ENCODE measurements around the gene ZNF200.

Gene ZNF200

DNA sequence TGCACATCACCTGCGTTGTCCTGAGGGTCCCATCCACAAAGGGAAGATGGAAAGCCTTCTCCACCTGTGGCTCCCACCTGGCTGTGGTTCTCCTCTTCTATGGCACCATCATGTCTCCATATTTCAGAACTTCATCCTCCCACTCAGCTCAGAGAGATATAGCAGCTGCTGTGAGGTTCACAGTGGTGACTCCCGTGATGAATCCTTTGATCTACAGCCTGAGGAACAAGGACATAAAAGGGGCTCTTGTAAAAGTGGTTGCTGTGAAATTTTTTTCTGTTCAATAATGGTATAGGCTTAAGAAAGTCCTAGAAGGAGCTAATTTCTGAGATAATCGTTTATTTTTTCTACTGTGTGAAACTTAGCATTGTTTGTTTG lies 18.7 kb downstream of the ZNF200 start:
- TF ChIP-seq TAF1 (IDR thresholded peaks at IDR 0.05; ENCODE audit: borderline replicate concordance, insufficient read depth, low read length) = no peak
- no peak for TF ChIP-seq FOXP2 (optimal IDR thresholded peaks at IDR 0.05; ENCODE audit: borderline replicate concordance, extremely low read depth, extremely low read length, insufficient read depth)
- TF ChIP-seq, protein P1, sequence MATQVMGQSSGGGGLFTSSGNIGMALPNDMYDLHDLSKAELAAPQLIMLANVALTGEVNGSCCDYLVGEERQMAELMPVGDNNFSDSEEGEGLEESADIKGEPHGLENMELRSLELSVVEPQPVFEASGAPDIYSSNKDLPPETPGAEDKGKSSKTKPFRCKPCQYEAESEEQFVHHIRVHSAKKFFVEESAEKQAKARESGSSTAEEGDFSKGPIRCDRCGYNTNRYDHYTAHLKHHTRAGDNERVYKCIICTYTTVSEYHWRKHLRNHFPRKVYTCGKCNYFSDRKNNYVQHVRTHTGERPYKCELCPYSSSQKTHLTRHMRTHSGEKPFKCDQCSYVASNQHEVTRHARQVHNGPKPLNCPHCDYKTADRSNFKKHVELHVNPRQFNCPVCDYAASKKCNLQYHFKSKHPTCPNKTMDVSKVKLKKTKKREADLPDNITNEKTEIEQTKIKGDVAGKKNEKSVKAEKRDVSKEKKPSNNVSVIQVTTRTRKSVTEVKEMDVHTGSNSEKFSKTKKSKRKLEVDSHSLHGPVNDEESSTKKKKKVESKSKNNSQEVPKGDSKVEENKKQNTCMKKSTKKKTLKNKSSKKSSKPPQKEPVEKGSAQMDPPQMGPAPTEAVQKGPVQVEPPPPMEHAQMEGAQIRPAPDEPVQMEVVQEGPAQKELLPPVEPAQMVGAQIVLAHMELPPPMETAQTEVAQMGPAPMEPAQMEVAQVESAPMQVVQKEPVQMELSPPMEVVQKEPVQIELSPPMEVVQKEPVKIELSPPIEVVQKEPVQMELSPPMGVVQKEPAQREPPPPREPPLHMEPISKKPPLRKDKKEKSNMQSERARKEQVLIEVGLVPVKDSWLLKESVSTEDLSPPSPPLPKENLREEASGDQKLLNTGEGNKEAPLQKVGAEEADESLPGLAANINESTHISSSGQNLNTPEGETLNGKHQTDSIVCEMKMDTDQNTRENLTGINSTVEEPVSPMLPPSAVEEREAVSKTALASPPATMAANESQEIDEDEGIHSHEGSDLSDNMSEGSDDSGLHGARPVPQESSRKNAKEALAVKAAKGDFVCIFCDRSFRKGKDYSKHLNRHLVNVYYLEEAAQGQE (IDR thresholded peaks at IDR 0.05; ENCODE audit: insufficient read depth in 1 of 2, low read depth in 2 of 2, low read length in 2 of 2) = no peak
- no peak for TF ChIP-seq SIN3A (IDR thresholded peaks at IDR 0.05; ENCODE audit: borderline replicate concordance, insufficient read depth, low read length)
- TF ChIP-seq POLR2AphosphoS5 (IDR thresholded peaks at IDR 0.05; ENCODE audit: low read depth, low read length) = no peak

DNA sequence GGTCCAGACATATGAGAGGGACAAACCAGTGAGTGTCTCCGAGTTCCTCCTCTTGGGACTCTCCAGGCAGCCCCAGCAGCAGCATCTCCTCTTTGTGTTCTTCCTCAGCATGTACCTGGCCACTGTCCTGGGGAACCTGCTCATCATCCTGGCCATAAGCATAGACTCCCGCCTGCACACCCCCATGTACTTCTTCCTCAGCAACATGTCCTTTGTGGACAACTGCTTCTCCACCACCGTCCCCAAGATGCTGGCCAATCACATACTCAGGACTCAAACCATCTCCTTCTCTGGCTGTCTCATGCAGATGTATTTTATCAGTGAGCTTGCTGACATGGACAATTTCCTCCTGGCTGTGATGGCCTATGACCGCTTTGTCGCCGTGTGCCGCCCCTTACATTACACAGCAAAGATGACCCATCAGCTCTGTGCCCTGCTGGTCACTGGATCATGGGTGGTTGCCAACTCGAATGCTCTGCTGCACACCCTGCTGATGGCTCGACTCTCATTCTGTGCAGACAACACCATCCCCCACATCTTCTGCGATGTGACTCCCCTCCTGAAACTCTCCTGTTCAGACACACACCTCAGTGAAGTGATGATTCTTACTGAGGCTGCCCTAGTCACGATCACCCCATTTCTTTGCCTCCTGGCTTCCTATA lies 19.2 kb downstream of the ZNF200 start:
- TF ChIP-seq POLR2AphosphoS5 (IDR thresholded peaks at IDR 0.05; ENCODE audit: low read depth, low read length) = no peak

DNA sequence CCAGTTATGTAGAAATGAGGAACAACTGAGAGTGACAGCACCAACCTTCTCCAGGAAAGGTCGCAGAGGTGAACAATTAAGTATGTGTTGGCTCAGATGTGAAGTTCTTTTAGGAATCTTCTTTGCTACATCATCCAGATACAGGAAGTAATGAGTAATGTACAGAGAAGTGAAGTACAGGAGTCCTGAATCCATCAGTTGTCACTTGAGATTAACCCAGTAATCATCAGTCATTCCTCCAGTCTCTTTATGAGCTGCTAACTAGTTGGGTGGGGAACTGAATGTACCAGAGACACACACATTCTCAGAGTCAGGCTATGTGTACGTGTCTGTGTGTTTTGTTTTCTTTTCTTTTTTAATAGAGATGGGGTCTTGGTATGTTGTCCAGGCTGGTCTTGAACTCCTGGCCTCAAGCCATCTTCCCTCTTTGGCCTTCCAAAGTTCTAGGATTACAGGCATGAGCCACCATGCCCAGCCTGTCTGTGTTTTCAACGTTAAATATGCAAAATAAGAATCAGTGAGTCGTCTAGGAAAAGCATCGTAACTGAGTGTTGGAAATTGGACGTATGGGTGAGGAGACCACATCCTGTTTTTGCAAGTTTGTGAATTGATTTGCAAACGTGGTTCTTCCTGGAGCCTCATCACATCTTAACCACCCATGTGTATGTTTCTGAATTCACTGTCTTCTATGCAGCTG lies 19.9 kb downstream of the ZNF200 start:
- TF ChIP-seq, protein P1 (IDR thresholded peaks at IDR 0.05; ENCODE audit: insufficient read depth in 1 of 2, low read depth in 2 of 2, low read length in 2 of 2) = no peak
- TF ChIP-seq POLR2AphosphoS5 (IDR thresholded peaks at IDR 0.05; ENCODE audit: low read depth, low read length) (no peak), TAF1 (IDR thresholded peaks at IDR 0.05; ENCODE audit: borderline replicate concordance, insufficient read depth, low read length) (no peak), SIN3A (IDR thresholded peaks at IDR 0.05; ENCODE audit: borderline replicate concordance, insufficient read depth, low read length) (no peak), FOXP2 (optimal IDR thresholded peaks at IDR 0.05; ENCODE audit: borderline replicate concordance, extremely low read depth, extremely low read length, insufficient read depth) (no peak)

DNA sequence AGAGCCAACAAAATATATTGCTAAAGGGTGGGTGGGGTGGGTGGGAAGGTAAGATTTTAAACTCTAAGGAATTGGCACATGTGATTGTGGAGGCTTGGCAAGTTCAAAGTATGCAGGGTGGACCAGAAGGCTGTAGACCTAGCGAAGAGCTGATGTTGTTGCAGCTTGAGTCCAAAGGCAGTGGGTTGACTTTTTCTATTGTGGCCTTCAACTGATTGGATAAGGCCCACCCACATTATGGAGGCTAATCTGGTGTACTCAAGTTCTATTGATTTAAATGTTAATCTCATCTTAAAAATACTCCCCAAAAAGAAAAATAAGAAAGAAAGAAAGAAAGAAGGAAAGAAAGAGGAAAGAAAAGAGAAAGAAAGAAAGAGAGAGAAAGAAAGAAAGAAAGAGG lies 22.4 kb downstream of the ZNF200 start:
- TF ChIP-seq SIN3A (IDR thresholded peaks at IDR 0.05; ENCODE audit: borderline replicate concordance, insufficient read depth, low read length) = no peak
- no peak for TF ChIP-seq POLR2AphosphoS5 (IDR thresholded peaks at IDR 0.05; ENCODE audit: low read depth, low read length)
- TF ChIP-seq, protein P1 (IDR thresholded peaks at IDR 0.05; ENCODE audit: insufficient read depth in 1 of 2, low read depth in 2 of 2, low read length in 2 of 2) = no peak
- TF ChIP-seq TAF1 (IDR thresholded peaks at IDR 0.05; ENCODE audit: borderline replicate concordance, insufficient read depth, low read length) = no peak
- no peak for TF ChIP-seq FOXP2 (optimal IDR thresholded peaks at IDR 0.05; ENCODE audit: borderline replicate concordance, extremely low read depth, extremely low read length, insufficient read depth)

DNA sequence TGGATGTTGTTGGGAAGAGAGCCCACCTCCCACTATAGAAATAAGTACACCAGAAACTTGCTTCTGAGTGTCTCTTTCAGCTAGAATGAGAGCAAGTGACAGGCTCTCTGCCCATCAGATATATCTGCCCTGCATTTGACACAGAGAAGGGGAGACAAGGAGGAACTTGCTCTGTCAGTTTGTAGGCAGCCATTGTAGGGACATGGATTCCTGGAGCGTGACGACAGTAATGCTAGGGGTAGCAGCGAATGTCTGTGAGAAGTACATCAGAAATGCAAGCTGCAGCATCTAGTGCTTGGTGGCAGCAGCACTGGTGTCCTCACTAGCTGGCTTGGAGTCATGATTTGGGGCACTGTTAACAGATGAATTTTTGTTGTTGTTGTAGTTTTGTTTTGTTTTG lies 23.0 kb downstream of the ZNF200 start:
- no peak for TF ChIP-seq TAF1 (IDR thresholded peaks at IDR 0.05; ENCODE audit: borderline replicate concordance, insufficient read depth, low read length)
- TF ChIP-seq, protein P1 (IDR thresholded peaks at IDR 0.05; ENCODE audit: insufficient read depth in 1 of 2, low read depth in 2 of 2, low read length in 2 of 2) = no peak
- no peak for TF ChIP-seq FOXP2 (optimal IDR thresholded peaks at IDR 0.05; ENCODE audit: borderline replicate concordance, extremely low read depth, extremely low read length, insufficient read depth)
- TF ChIP-seq SIN3A (IDR thresholded peaks at IDR 0.05; ENCODE audit: borderline replicate concordance, insufficient read depth, low read length) = no peak
- TF ChIP-seq POLR2AphosphoS5 (IDR thresholded peaks at IDR 0.05; ENCODE audit: low read depth, low read length) = no peak

All from PFSK-1 (cell line).